Psoas muscle (tissue), 8 donors: ENCODE data around the gene DNAL4. TPM values are rescaled to one million over a fixed set of nuclear protein-coding genes. Genes with fewer than 3 reads are reported as not detected.

ENCODE experiments used
- ATAC-seq, 4 donors: fragments of 200-7000 bp; cut with Tn5 transposase; one replicate each; pipeline ENCODE4 v1.9.1; 2020; ENCODE audit warnings: moderate library complexity in 3 of 4, mild to moderate bottlenecking in 2 of 4
- DNase-seq, 2 donors: peaks; one replicate each; pipeline ENCODE4 v3.0.0-alpha.2; 2020
- H3K27ac ChIP-seq: fragments of 200-600 bp; one replicate; pipeline ENCODE4 v1.8.0; 2022
- H3K27me3 ChIP-seq, 3 donors: fragments of 200-600 bp in 1 of 3; one replicate each; pipeline versions ENCODE4 v1.6.1 to v1.8.0; 2013 to 2022; ENCODE audit warnings: low read length in 2 of 3, mild to moderate bottlenecking in 2 of 3, moderate library complexity in 1 of 3; ENCODE audit not compliant: insufficient read depth in 3 of 3
- H3K36me3 ChIP-seq, 2 donors: fragments of 200-600 bp in 1 of 2; one replicate each; pipeline versions ENCODE4 v1.6.1 to v1.8.0; 2013 to 2022; ENCODE audit warnings: low read depth in 1 of 2, mild to moderate bottlenecking in 1 of 2, moderate library complexity in 1 of 2; ENCODE audit not compliant: insufficient read depth in 1 of 2
- H3K4me1 ChIP-seq: fragments of 200-600 bp; one replicate; pipeline ENCODE4 v1.8.0; 2022
- H3K4me3 ChIP-seq: fragments of 200-600 bp; one replicate; pipeline ENCODE4 v1.8.0; 2022; ENCODE audit warnings: mild to moderate bottlenecking
- H3K9me3 ChIP-seq: fragments of 200-600 bp; one replicate; pipeline ENCODE4 v1.8.0; 2022
- CTCF ChIP-seq: fragments of 200-600 bp; IDR thresholded peaks from one replicate; pipeline ENCODE4 v1.8.0; 2022; ENCODE audit warnings: antibody characterized with exemption
- WGBS, 3 donors: extraction: QIAGEN DNeasy Blood & Tissue Kit; methylation state at CpG; one replicate each; pipeline versions ENCODE4 v1.1.6 to v1.1.7; 2013; 5-methylcytosine and 5-hydroxymethylcytosine counted together
- intact Hi-C, 2 donors: fragments of 100-400 bp; cut with DNase I; formaldehyde crosslinking; loops; one replicate each; pipeline versions ENCODE4 v1.11.0 to v1.14.2; 2022
- polyA plus RNA-seq, 3 donors: library from polyadenylated mRNA; stranded (reverse); fragments of 200-250 nt; gene quantifications; one replicate each; pipeline ENCODE4 v1.2.3, GENCODE V29; 2013
- total RNA-seq, 4 donors: library from RNA; stranded (reverse); fragmentation: NEBNext Ultra II Directional in 2 of 4; extraction: Animal tissue kit (Norgen Biotek cat#: 25700) in 2 of 4; gene quantifications; one replicate each; pipeline versions ENCODE4 v1.2.1 to v1.2.4, GENCODE V29; 2021 to 2023
- donor health status: healthy with polysubstance abuse.
- donor health status: DM: no; HTN: no; CAD: no; lungs with moderate emphysema.
- donor health status: Bipolar disorder and iron deficiency.
- donor health status: healthy.
- donor health status: DM: yes; HTN: yes; CAD: no.
- donor health status: DM: no; HTN: no; CAD: no.
- donor health status: DM: no; HTN: no; CAD: no.
- donor health status: DM: yes; HTN: yes; CAD: no.

DNAL4 gene
- total and polyA plus RNA-seq, 7 donors = 3.5 to 13.9 (median 5.8) TPM

- intact Hi-C loops = no loop called here
- H3K27ac ChIP-seq = no peak overlapping the region
- whole genome bisulfite sequencing, 3 donors = 14 to 21% (median 18%) methylated on average over 10 of the region's 10 CpGs
- no peak for TF ChIP-seq CTCF
- H3K9me3 ChIP-seq = no peaks in the 10 kb centered on the region
- DNase-seq (peak; percentile 58 to 79), ATAC-seq (peak; percentile 95 to 99 (median 98))
- H3K36me3 ChIP-seq = no peaks in the 10 kb centered on the region
- no peak overlapping the region for H3K4me3 ChIP-seq
- peaks cover 0 to 31% (median 6%) of the 10 kb centered on the region in 3 donors for H3K27me3 ChIP-seq
- H3K4me1 ChIP-seq = peaks cover 3% of the 10 kb centered on the region
These were observed 8.8 kb upstream of the DNAL4 start for GRCh38 chr22:38802671-38803121.

GRCh38 chr22:38799265-38800002 lies 5.5 kb upstream of the DNAL4 start:
- H3K4me3 ChIP-seq = no peak overlapping the region
- no peaks in the 10 kb centered on the region for H3K9me3 ChIP-seq
- H3K27me3 ChIP-seq = peaks cover 0 to 32% (median 4%) of the 10 kb centered on the region in 3 donors
- H3K4me1 ChIP-seq = peaks cover 3% of the 10 kb centered on the region
- intact Hi-C loops = no loop called here
- TF ChIP-seq CTCF = no peak
- 62 to 67% (median 66%) methylated on average over 6 of the region's 6 CpGs for WGBS, 3 donors
- no peak for DNase-seq
- no peak overlapping the region for H3K27ac ChIP-seq
- no peak for ATAC-seq
- H3K36me3 ChIP-seq = no peaks in the 10 kb centered on the region

- whole genome bisulfite sequencing, 3 donors = 75 to 81% (median 76%) methylated on average over 5 of the region's 5 CpGs
- peaks cover 0 to 32% (median 4%) of the 10 kb centered on the region in 3 donors for H3K27me3 ChIP-seq
- peaks cover 3% of the 10 kb centered on the region for H3K4me1 ChIP-seq
- H3K9me3 ChIP-seq = no peaks in the 10 kb centered on the region
- no peak for TF ChIP-seq CTCF
- intact Hi-C loops = no loop called here
- H3K4me3 ChIP-seq = no peak overlapping the region
- no peak overlapping the region for H3K27ac ChIP-seq
- ATAC-seq (no peak), DNase-seq (no peak)
- H3K36me3 ChIP-seq = no peaks in the 10 kb centered on the region
These were observed 4.6 kb upstream of the DNAL4 start for GRCh38 chr22:38798496-38798895.

GRCh38 chr22:38796262-38796957 lies 2.5 kb upstream of the DNAL4 start:
- H3K36me3 ChIP-seq = no peaks in the 10 kb centered on the region
- no peak overlapping the region for H3K27ac ChIP-seq
- ATAC-seq (no peak), DNase-seq (no peak)
- no peak for TF ChIP-seq CTCF
- H3K9me3 ChIP-seq = no peaks in the 10 kb centered on the region
- no peak overlapping the region for H3K4me3 ChIP-seq
- 77 to 79% (median 78%) methylated on average over 12 of the region's 12 CpGs for WGBS, 3 donors
- no peaks in the 10 kb centered on the region for H3K4me1 ChIP-seq
- H3K27me3 ChIP-seq = peaks cover 0 to 32% (median 4%) of the 10 kb centered on the region in 3 donors
- intact Hi-C loops = no loop called here
